Right lobe of liver (tissue), 6 donors: ENCODE measurements around the gene ALDH1A3. TPM values are rescaled to one million over a fixed set of nuclear protein-coding genes. Genes with fewer than 3 reads are reported as not detected.

Experiments used
- ATAC-seq, 4 donors: fragments of 200-7000 bp; cut with Tn5 transposase; one replicate each; pipeline ENCODE4 v1.9.1; 2020; ENCODE audit warnings: mild to moderate bottlenecking in 4 of 4, moderate library complexity in 4 of 4
- DNase-seq, 3 donors: peaks; one replicate each; pipeline ENCODE4 v3.0.0-alpha.2; 2020
- H3K27ac ChIP-seq, 3 donors: fragments of 200-600 bp; one replicate each; pipeline ENCODE4 v1.8.0; 2022
- H3K27me3 ChIP-seq, 2 donors: fragments of 200-600 bp; one replicate each; pipeline ENCODE4 v1.8.0; 2022
- H3K36me3 ChIP-seq, 4 donors: fragments of 200-600 bp; sonication (generic) in 1 of 4; one replicate each; pipeline versions ENCODE4 v1.5.1 to v1.8.0; 2017 to 2022; ENCODE audit warnings: control low read depth in 1 of 4
- H3K4me1 ChIP-seq, 4 donors: fragments of 200-600 bp; sonication (generic) in 1 of 4; one replicate each; pipeline versions ENCODE4 v1.5.1 to v1.8.0; 2017 to 2022; ENCODE audit warnings: control low read depth in 1 of 4
- H3K4me3 ChIP-seq, 3 donors: fragments of 200-600 bp; one replicate each; pipeline ENCODE4 v1.8.0; 2022
- H3K9me3 ChIP-seq, 4 donors: fragments of 200-600 bp; sonication (generic) in 1 of 4; one replicate each; pipeline versions ENCODE4 v1.5.1 to v1.8.0; 2017 to 2022; ENCODE audit warnings: control low read depth in 1 of 4
- POLR2A ChIP-seq: fragments of 450-650 bp; IDR thresholded peaks from one replicate; pipeline ENCODE4 v1.6.1; 2017; ENCODE audit warnings: antibody characterized with exemption, mild to moderate bottlenecking
- WGBS: methylation state at CpG from one replicate; pipeline ENCODE4 v1.1.6; 2018; ENCODE audit warnings: low coverage, low lambda C conversion rate; ENCODE audit not compliant: insufficient coverage; ENCODE audit errors: missing lambda C conversion rate; 5-methylcytosine and 5-hydroxymethylcytosine counted together
- intact Hi-C, 2 donors: fragments of 100-400 bp; cut with DNase I; formaldehyde crosslinking; loops; one replicate each; pipeline versions ENCODE4 v1.11.2 to v1.14.1; 2022
- total RNA-seq, 6 experiments: library from RNA; depleted of rRNA in 2 of 6; stranded (reverse); fragments of >200 nt in 2 of 6; fragmentation: NEBNext Ultra II Directional in 3 of 6; extraction: Animal tissue kit (Norgen Biotek cat#: 25700) in 3 of 6; gene quantifications; one replicate each; pipeline versions ENCODE4 v1.1.0 to v1.2.4, GENCODE V29; 2016 to 2023
- TF ChIP-seq, protein P1 (sequence below), 4 donors: fragments of 200-600 bp in 3 of 4; fragments of 450-650 bp in 1 of 4; IDR thresholded peaks; one replicate each; pipeline versions ENCODE4 v1.5.1 to v1.8.0; 2016 to 2022; ENCODE audit warnings: antibody characterized with exemption in 4 of 4, mild to moderate bottlenecking in 2 of 4
- donor health status: DM: no; HTN: yes; CAD: no.
- donor health status: DM: no; HTN: no; CAD: no.
- donor health status: DM: no; HTN: no; CAD: no.
- donor health status: DM: no; HTN: yes; CAD: no.
- donor health status: DM: no; HTN: yes; CAD: no.

ALDH1A3 gene
- total RNA-seq, 6 experiments from 2014 or later = 1.6 to 7.8 (median 4.2) TPM

DNA sequence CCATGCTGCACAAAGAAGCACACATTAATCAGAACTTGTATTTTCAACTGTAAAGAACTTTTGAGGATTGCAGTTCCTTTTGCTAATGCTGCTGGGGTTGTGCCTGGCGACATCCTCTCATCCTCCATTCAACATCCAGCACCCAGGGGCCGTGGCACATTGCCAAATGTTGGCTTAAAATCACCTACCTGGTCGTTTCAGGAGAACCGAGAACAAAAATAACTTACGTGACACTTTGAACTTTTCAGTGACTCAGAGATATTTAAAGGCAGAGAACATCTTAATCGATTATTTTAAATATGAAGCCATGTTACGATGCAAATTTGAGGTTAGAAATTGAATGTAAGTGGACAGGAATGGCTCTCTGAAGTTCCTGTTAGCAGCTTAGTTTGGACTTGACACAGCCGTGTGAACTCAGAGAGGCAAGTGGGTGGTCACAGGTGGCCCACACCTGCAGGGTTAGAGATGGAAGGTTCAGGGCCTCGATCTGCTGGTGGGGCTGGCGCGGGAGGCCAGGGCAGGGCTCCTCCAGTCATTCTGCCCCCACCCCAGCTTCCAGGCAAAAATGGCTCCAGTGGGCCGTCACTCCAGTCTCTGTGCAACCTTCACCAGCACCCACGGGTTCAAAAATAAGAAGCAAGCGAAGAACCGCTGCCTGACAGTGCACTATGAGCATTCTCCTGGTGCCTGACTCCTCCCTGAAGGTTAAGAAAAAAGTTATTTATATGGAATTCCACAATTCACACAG is 51.7 kb downstream of the ALDH1A3 start:
- no peak overlapping the region for H3K27ac ChIP-seq
- no peak for DNase-seq
- no peak for TF ChIP-seq POLR2A
- TF ChIP-seq, protein P1, sequence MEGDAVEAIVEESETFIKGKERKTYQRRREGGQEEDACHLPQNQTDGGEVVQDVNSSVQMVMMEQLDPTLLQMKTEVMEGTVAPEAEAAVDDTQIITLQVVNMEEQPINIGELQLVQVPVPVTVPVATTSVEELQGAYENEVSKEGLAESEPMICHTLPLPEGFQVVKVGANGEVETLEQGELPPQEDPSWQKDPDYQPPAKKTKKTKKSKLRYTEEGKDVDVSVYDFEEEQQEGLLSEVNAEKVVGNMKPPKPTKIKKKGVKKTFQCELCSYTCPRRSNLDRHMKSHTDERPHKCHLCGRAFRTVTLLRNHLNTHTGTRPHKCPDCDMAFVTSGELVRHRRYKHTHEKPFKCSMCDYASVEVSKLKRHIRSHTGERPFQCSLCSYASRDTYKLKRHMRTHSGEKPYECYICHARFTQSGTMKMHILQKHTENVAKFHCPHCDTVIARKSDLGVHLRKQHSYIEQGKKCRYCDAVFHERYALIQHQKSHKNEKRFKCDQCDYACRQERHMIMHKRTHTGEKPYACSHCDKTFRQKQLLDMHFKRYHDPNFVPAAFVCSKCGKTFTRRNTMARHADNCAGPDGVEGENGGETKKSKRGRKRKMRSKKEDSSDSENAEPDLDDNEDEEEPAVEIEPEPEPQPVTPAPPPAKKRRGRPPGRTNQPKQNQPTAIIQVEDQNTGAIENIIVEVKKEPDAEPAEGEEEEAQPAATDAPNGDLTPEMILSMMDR (IDR thresholded peaks at IDR 0.05) = no peak
- 52% methylated on average over 8 of the region's 15 CpGs for WGBS
- H3K27me3 ChIP-seq = no peaks in the 10 kb centered on the region
- no peaks in the 10 kb centered on the region for H3K36me3 ChIP-seq
- ATAC-seq = no peak
- H3K4me3 ChIP-seq = no peak overlapping the region
- H3K9me3 ChIP-seq = no peaks in the 10 kb centered on the region
- no peaks in the 10 kb centered on the region for H3K4me1 ChIP-seq
- intact Hi-C loops = no loop called here

DNA sequence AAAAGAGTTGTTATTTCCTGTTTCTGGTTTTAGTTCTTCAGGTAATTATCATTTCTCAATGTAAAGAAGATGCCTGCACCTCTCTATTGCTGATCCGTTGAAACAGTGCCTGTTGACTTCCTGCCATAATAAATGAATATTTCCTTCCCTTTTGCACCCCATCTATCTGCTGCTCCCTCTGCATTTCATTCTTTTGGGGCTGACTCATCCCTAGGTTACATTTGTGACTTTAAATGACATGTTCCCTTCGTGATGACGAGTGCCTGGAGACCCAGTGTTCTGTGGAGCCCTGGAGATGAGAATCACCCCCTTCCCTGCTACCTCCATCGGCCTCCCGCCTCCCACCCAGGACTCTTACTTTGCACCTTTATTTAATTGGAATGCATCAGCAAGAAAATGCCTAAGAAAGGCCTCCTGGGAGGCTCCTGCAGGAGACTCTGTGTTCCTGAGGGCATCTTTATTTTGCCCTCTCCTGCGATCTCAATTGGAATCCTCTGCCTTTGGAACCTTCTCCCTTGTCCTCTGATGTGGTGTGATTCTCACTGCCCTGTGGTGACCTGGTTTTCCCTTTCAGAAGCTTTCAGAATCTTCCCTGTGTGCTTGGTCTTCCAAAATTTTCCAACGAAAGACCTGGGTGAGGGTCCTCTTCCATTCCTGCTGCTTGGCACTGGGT is 53.2 kb downstream of the ALDH1A3 start:
- intact Hi-C loops = no loop called here
- TF ChIP-seq POLR2A = no peak
- TF ChIP-seq, protein P1 (IDR thresholded peaks at IDR 0.05) = no peak

DNA sequence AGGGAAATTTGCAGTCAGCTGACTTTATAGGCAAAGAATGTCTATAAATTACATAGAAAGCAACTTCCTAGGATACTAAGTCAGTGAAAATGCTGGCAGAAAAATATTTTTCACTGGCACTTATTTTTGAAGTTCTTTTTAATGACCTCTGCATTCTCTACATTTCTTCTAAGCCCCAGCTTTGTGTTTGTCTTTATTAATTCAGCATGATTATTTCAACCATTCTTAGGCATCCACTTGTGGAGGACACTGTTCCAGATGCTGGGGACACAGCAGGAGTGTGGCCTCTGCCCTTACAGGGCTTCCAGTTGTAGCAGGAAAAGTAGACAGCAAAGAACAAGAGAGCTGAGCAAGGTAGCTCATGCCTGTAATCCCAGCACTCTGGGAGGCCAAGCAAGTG is 54.5 kb downstream of the ALDH1A3 start:
- no peak for ATAC-seq
- H3K27ac ChIP-seq = no peak overlapping the region
- H3K4me1 ChIP-seq = no peaks in the 10 kb centered on the region
- H3K36me3 ChIP-seq = no peaks in the 10 kb centered on the region
- DNase-seq = no peak
- TF ChIP-seq, protein P1 (IDR thresholded peaks at IDR 0.05) = no peak
- no peak for TF ChIP-seq POLR2A
- no peaks in the 10 kb centered on the region for H3K9me3 ChIP-seq
- no peak overlapping the region for H3K4me3 ChIP-seq
- intact Hi-C loops = no loop called here
- H3K27me3 ChIP-seq = no peaks in the 10 kb centered on the region

More for the DNA sequence above, 53.2 kb downstream of the ALDH1A3 start:
- Histone ChIP-seq H3K27ac (no peak overlapping the region), H3K27me3 (no peaks in the 10 kb centered on the region), H3K4me3 (no peak overlapping the region), H3K4me1 (no peaks in the 10 kb centered on the region), H3K9me3 (no peaks in the 10 kb centered on the region), H3K36me3 (no peaks in the 10 kb centered on the region)
- WGBS = 45% methylated on average over 7 of the region's 7 CpGs
- no peak for ATAC-seq
- DNase-seq = no peak

- no peaks in the 10 kb centered on the region for H3K27me3 ChIP-seq
- peak in 1 of 4 donors; percentile 23 for ATAC-seq
- no peaks in the 10 kb centered on the region for H3K4me1 ChIP-seq
- H3K4me3 ChIP-seq = no peak overlapping the region
- H3K27ac ChIP-seq = no peak overlapping the region
- DNase-seq = no peak
- no peaks in the 10 kb centered on the region for H3K36me3 ChIP-seq
- intact Hi-C loops = no loop called here
- no peak for TF ChIP-seq POLR2A
- TF ChIP-seq, protein P1 (IDR thresholded peaks at IDR 0.05) = no peak
- H3K9me3 ChIP-seq = no peaks in the 10 kb centered on the region
Measured at GRCh38 chr15:100934726-100935125, 55.1 kb downstream of the ALDH1A3 start.
